ENCODE data around the gene RNLS.

- TF ChIP-seq POLR2A (IDR thresholded peaks at IDR 0.05) (no peak), CTCF (IDR thresholded peaks at IDR 0.05) (no peak)
Measured at GRCh38 chr10:88232983-88233543, 350.1 kb downstream of the RNLS start.
